HepG2 (cell line): ENCODE results near the gene KIAA0232.

Source experiments
- CHD2 ChIP-seq: IDR thresholded peaks from 2 replicates; pipeline ENCODE4 v1.6.1; 2011; ENCODE audit warnings: low read depth, low read length, improper control_type of control experiment
- CREB1 ChIP-seq, 2 experiments: fragments of 450-650 bp in 1 of 2; IDR thresholded peaks; 2 replicates each; pipeline ENCODE4 v1.6.1; 2016 to 2017; ENCODE audit warnings: control low read depth in 1 of 2, mild to moderate bottlenecking in 1 of 2, missing compliant biosample characterization in 1 of 2, missing genetic modification characterization in 1 of 2
- CTCF ChIP-seq: sonication (generic); formaldehyde crosslinking; IDR thresholded peaks from 2 replicates; pipeline ENCODE4 v1.5.0; 2020; ENCODE audit warnings: mild to moderate bottlenecking, missing genetic modification reagents, moderate library complexity
- EZH2 ChIP-seq: conservative IDR thresholded peaks from 2 replicates; pipeline ENCODE4 v1.6.1; 2012; ENCODE audit warnings: mild to moderate bottlenecking, low read depth, low read length, moderate library complexity
- HNF1B ChIP-seq: sonication (generic); formaldehyde crosslinking; IDR thresholded peaks from 2 replicates; pipeline ENCODE4 v1.5.1; 2020; ENCODE audit warnings: mild to moderate bottlenecking, moderate library complexity, missing genetic modification reagents
- HNRNPL ChIP-seq: fragments of 200-400 bp; formaldehyde crosslinking; IDR thresholded peaks from 2 replicates; pipeline ENCODE4 v1.6.1; 2017; ENCODE audit warnings: mild to moderate bottlenecking, low read depth, low read length
- LCORL ChIP-seq, 2 experiments: fragments of 450-650 bp in 1 of 2; sonication (generic) in 1 of 2; formaldehyde crosslinking in 1 of 2; IDR thresholded peaks; 2 replicates each; pipeline versions ENCODE4 v1.5.0 to v1.6.1; 2017 to 2020; ENCODE audit warnings: antibody characterized with exemption in 1 of 2, missing genetic modification reagents in 1 of 2
- RBAK ChIP-seq: sonication (generic); formaldehyde crosslinking; IDR thresholded peaks from 2 replicates; pipeline ENCODE4 v1.5.1; 2020; ENCODE audit warnings: mild to moderate bottlenecking, missing genetic modification reagents
- THAP7 ChIP-seq: sonication (generic); formaldehyde crosslinking; IDR thresholded peaks from 2 replicates; pipeline ENCODE4 v1.8.1; 2023; ENCODE audit warnings: mild to moderate bottlenecking, missing genetic modification reagents
- WIZ ChIP-seq: sonication (generic); formaldehyde crosslinking; IDR thresholded peaks from 2 replicates; pipeline ENCODE4 v1.5.1; 2020; ENCODE audit warnings: mild to moderate bottlenecking, missing genetic modification reagents
- ZNF263 ChIP-seq: sonication (generic); formaldehyde crosslinking; IDR thresholded peaks from 2 replicates; pipeline ENCODE4 v1.4.0; 2020; ENCODE audit warnings: missing genetic modification reagents
- ZNF678 ChIP-seq: sonication (generic); formaldehyde crosslinking; IDR thresholded peaks from 2 replicates; pipeline ENCODE4 v1.4.0; 2020; ENCODE audit warnings: mild to moderate bottlenecking, missing genetic modification reagents
- ZSCAN9 ChIP-seq: IDR thresholded peaks from 2 replicates; pipeline ENCODE4 v1.6.1; 2016; ENCODE audit warnings: borderline replicate concordance
- TF ChIP-seq, protein P1 (sequence below): sonication (generic); formaldehyde crosslinking; IDR thresholded peaks from 2 replicates; pipeline ENCODE4 v1.5.0; 2020; ENCODE audit warnings: missing genetic modification reagents

DNA sequence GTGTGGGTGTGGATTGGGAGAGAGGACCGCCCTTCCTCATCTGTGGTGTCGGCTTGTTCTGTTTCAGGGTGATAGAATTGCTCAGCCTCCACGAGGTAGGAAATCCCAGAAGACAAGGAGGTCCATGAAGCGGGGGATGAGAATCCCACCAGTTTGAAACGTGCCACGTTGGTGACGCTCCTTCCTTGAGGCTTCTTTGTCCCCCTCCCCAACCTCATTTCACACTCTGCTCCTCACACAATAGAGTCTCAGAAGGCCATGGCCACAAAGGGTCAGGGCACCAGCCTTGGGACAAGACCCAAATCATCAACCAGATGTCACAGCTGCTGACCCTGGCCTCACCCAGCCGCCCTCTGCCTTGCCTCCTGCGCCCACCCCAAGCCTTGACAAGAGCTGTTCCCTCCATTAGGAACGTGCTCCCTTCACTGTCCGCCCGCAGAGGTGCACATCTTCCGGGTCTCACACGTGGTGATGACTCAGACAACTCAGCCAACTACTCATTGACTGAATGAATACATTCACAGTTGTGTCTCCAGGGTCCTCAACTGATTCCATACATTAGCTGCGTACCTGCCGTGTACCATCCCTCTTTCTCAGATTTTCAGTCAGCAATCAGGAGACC, 48.3 kb upstream of the KIAA0232 start:
- TF ChIP-seq ZSCAN9 (CRISPR knock-in tag): no peak
- TF ChIP-seq, protein P1, sequence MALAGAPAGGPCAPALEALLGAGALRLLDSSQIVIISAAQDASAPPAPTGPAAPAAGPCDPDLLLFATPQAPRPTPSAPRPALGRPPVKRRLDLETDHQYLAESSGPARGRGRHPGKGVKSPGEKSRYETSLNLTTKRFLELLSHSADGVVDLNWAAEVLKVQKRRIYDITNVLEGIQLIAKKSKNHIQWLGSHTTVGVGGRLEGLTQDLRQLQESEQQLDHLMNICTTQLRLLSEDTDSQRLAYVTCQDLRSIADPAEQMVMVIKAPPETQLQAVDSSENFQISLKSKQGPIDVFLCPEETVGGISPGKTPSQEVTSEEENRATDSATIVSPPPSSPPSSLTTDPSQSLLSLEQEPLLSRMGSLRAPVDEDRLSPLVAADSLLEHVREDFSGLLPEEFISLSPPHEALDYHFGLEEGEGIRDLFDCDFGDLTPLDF (CRISPR knock-in tag): no peak
- no peak for TF ChIP-seq THAP7 (CRISPR knock-in tag)
- no peak for TF ChIP-seq CTCF (CRISPR knock-in tag)
- no peak for TF ChIP-seq HNRNPL
- TF ChIP-seq ZNF263 (CRISPR knock-in tag): peak; percentile 86
- no peak for TF ChIP-seq ZNF678 (CRISPR knock-in tag)
- no peak for TF ChIP-seq RBAK
- no peak for TF ChIP-seq CREB1 (IDR thresholded peaks at IDR 0.05)
- no peak for TF ChIP-seq CREB1 (CRISPR knock-in tag; IDR thresholded peaks at IDR 0.05)
- TF ChIP-seq HNF1B: no peak
- TF ChIP-seq CHD2: no peak
- TF ChIP-seq EZH2: no peak
- TF ChIP-seq WIZ: no peak
- no peak for TF ChIP-seq LCORL (IDR thresholded peaks at IDR 0.05)
- TF ChIP-seq LCORL (CRISPR knock-in tag; IDR thresholded peaks at IDR 0.05): no peak
